ENCODE results near the gene LRCH4.
"Not testable (repeated sequence)": the region's sequence is repeated elsewhere in the genome, so short reads cannot be mapped to it uniquely, and the experiment has no call there.

Gene LRCH4

GRCh38 chr7:100567031-100567730 is 18.7 kb downstream of the LRCH4 start:
- no peak for DNase-seq

GRCh38 chr7:100566018-100566531 is 19.9 kb downstream of the LRCH4 start:
- DNase-seq: no peak

GRCh38 chr7:100565133-100565571 is 20.8 kb downstream of the LRCH4 start:
- no peak for DNase-seq

- not testable (repeated sequence) for DNase-seq
Observed at GRCh38 chr7:100564405-100564804, 21.5 kb downstream of the LRCH4 start.

- DNase-seq: peak; percentile 89 to 92
Observed at GRCh38 chr7:100563809-100564400, 22.0 kb downstream of the LRCH4 start.

GRCh38 chr7:100563100-100563564 is 22.8 kb downstream of the LRCH4 start:
- no peak for DNase-seq

GRCh38 chr7:100562195-100563099 is 23.5 kb downstream of the LRCH4 start:
- DNase-seq: no peak

- no peak for DNase-seq
Observed at GRCh38 chr7:100561491-100562194, 24.3 kb downstream of the LRCH4 start.

- no peak for DNase-seq
Observed at GRCh38 chr7:100559127-100559526, 26.8 kb downstream of the LRCH4 start.

- no peak for DNase-seq
Observed at GRCh38 chr7:100556541-100556940, 29.4 kb downstream of the LRCH4 start.

GRCh38 chr7:100555701-100556100 is 30.2 kb downstream of the LRCH4 start:
- DNase-seq: no peak

GRCh38 chr7:100553032-100553431 is 32.9 kb downstream of the LRCH4 start:
- DNase-seq: no peak

GRCh38 chr7:100552532-100552931 is 33.4 kb downstream of the LRCH4 start:
- DNase-seq: no peak

- not testable (repeated sequence) for DNase-seq
Observed at GRCh38 chr7:100548446-100548845, 37.5 kb downstream of the LRCH4 start.

- no peak for DNase-seq
Observed at GRCh38 chr7:100547872-100548271, 38.1 kb downstream of the LRCH4 start.

GRCh38 chr7:100546926-100547800 is 38.8 kb downstream of the LRCH4 start:
- no peak for DNase-seq

GRCh38 chr7:100546129-100546925 is 39.6 kb downstream of the LRCH4 start:
- no peak for DNase-seq

GRCh38 chr7:100545360-100546128 is 40.4 kb downstream of the LRCH4 start:
- DNase-seq: peak; percentile 71 to 80

GRCh38 chr7:100544967-100545359 is 41.0 kb downstream of the LRCH4 start:
- DNase-seq: no peak

GRCh38 chr7:100544386-100544785 is 41.5 kb downstream of the LRCH4 start:
- DNase-seq: no peak

Measured in activated CD4-positive, alpha-beta T cell treated with anti-CD3 and anti-CD28 coated beads, Interleukin-2, amount 50 U/mL, for 48 hours (primary cell).